Kasumi-1 (cell line): Measurements from ENCODE around the gene NFE2.
"Not testable (repeated sequence)": the region's sequence is repeated elsewhere in the genome, so short reads cannot be mapped to it uniquely, and the experiment has no call there.

Experiments used
- DNase-seq, 2 experiments: peaks; one replicate each; lab custom pipeline; 2025; lab: John Stamatoyannopoulos, UW

Gene NFE2

GRCh38 chr12:54306925-54307741 is 6.3 kb upstream of the NFE2 start:
- peak; percentile 81 to 89 for DNase-seq

GRCh38 chr12:54304187-54304810 is 3.5 kb upstream of the NFE2 start:
- peak; percentile 92 to 94 for DNase-seq

- DNase-seq: no peak
These were observed 2.8 kb upstream of the NFE2 start for GRCh38 chr12:54303640-54304039.

DNA sequence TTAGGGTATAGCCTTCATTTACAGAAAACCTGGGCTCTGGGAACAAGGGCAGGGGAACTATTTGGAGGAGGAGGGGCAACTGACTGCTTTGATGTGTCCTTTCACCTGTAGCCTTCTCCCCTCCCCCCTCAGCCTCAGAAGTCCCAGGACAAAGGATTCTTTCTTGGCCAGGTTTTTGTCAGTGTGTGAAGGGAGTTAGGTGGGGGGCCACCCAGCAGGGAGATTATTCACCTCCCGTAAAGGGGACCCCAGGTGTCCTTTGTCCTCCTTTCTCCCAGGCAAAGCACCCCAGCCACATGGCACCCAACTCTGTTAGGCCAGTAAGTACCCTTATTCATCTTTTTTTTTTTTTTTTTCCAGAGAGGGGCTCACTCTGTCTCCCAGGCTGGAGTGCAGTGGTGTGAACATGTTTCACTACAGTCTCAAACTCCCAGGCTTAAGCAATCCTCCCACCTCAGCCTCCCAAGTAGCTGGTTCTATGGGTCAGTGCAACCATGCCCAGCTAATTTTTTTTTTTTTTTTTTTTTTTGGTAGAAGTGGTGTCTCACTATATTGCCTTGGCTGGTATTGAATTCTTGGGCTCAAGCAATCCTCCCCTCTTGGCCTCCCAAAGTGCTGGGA is 723 bp upstream of the NFE2 start:
- no peak for DNase-seq

GRCh38 chr12:54300225-54300731 is 537 bp downstream of the NFE2 start:
- DNase-seq: no peak

- DNase-seq: no peak
These were observed 1.1 kb downstream of the NFE2 start for GRCh38 chr12:54299515-54300224.

DNA sequence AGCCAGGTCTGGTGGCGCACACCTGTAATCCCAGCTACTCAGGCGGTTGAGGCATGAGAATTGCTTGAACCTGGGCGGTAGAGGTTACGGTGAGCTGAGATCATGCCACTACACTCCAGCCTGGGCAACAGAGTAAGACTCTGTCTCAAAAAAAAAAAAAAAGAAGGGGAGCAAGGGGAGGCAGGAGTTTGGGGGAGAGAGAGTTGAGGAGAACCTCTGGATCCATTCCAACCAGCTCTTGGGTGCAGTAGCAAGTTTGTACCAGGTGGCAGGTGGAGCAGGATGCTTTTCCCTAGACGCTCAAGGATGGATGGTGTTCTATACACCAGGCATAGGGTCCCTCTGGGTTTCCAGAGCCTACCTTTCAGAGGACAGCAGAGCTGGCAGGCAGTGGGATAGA is 1.9 kb downstream of the NFE2 start:
- no peak for DNase-seq

DNA sequence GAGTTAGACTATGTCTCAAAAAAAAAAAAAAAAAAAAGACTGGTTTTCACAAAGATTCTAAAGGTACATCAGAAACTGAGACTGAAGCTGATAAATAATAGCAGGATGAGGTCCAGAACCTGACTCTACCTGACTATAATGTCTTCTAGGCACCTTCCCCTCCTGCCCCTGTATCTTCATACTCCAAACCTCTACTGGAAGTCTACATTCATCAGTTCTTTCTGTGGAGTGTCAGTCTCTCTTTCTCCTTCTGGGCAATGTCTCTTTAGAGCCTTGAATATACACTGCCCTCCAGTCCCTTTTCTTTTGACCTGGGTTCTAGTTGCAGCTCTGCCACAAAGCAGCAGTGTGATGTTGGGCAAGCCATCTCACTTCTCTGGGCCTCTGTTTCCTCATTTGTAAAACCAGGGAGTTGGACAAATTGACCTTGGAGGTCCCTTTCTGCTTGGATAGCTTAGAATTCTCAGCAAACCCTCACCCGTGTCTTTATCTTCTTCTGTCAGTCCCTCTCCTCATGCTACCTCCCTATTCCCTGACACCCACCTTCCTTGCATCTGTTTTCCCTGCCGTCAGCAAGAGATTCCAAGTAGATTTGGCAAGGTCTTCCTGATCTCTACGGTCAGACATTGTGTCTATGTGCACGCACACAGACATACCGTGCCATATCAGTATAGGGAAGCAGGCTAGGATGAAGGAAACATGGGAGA is 4.3 kb downstream of the NFE2 start:
- no peak for DNase-seq

- DNase-seq: no peak
These were observed 5.8 kb downstream of the NFE2 start for GRCh38 chr12:54294953-54295566.

- DNase-seq: peak; percentile 39 to 65
These were observed 6.5 kb downstream of the NFE2 start for GRCh38 chr12:54294152-54294952.

DNA sequence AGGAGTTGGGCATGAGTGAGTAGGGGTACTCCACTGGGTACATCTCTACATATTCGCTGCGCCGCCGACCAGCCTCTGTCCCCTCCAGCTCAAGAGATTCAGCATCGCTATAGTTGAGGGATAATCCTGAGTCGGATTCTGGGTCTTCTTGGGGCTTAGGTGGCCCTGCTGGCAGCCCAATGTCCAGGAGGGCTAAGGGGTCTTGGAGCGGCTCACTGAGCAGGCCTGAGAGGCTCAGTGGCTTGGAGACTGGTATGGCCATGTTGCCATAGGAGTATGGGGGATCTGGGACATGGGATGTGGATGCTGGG is 7.9 kb downstream of the NFE2 start:
- no peak for DNase-seq

DNA sequence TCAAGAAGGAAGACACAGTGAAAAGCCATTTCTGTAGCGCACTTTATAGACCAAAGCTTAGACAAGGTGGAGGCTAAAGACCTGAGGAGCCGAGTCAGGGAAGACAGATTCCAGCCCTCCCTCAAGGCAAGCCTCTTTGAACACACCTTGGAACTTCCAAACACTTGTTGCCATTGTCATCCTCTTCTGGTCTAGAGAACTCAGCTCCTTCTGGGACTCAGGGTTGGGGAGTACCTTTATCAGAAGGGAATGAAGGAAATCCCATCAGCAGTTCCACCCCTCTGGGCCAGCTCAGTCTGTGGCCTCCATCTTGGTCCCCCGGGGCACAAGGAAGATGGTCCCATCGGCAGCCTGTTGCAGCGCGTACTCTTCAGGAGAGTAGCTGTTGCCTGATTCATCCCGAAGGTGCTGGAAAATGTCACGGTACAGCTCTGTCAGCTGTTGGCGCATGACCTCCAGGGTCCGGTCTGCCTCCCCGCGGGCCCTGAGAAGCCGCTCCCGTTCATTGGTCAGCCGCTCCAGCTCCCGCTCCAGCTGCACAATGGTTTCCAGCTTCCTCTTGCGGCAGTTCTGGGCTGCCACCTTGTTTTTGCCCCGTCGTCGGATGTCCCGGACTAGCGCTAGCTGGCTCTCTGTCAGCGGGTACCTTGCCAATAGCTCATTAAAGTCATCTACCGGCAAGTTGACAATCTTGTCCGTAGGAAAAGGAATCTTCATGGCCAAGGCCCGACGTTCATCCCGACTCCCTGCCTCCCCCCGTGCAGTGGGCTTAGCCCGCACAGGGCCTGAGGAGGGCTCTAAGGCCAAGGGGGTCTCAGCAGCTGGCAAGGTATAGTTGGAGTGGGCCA is 8.5 kb downstream of the NFE2 start:
- DNase-seq: no peak

DNA sequence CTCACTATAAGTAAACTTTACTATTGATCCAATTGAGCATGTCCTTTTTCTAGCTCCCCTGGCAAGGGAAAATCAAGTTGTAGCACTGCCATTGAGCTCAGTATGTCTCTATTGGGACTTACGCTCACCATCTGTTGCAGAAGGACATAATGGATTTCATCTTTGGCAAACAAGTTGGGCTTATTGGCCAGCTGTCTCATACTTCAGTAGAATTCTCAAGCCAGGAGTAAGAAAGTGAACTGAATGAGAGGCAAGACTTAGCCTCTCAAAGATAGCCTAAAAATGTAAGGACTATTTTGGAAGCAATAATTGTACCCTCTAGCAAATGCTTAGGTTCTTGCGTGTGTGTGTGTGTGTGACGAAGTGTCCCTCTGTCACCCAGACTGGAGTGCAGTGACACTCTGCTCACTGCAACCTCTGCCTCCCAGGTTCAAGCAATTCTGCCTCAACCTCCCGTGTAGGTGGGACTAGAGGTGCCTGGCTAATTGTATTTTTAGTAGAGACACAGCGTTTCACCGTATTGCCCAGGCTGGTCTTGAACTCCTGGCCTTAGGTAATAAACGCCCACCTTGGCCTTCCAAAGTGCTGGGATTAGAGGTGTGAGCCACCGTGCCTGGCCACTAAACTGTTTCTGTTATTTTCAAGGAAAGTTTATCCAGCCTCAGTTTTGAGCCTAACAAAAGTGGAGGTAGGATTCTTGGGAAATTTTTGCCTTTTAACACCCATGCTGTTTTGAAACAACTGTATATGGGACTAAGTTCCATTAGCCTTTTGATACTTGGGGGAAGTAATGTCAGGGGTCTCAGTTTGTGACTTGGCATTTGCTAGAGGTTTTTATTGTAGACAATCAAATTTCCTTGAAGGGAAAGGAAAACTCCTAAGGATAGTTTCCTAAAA is 13.3 kb downstream of the NFE2 start:
- DNase-seq: no peak

- no peak for DNase-seq
These were observed 14.5 kb downstream of the NFE2 start for GRCh38 chr12:54286042-54287030.

GRCh38 chr12:54285150-54286041 is 15.4 kb downstream of the NFE2 start:
- DNase-seq: peak in 1 of 2 experiments; percentile 24

DNA sequence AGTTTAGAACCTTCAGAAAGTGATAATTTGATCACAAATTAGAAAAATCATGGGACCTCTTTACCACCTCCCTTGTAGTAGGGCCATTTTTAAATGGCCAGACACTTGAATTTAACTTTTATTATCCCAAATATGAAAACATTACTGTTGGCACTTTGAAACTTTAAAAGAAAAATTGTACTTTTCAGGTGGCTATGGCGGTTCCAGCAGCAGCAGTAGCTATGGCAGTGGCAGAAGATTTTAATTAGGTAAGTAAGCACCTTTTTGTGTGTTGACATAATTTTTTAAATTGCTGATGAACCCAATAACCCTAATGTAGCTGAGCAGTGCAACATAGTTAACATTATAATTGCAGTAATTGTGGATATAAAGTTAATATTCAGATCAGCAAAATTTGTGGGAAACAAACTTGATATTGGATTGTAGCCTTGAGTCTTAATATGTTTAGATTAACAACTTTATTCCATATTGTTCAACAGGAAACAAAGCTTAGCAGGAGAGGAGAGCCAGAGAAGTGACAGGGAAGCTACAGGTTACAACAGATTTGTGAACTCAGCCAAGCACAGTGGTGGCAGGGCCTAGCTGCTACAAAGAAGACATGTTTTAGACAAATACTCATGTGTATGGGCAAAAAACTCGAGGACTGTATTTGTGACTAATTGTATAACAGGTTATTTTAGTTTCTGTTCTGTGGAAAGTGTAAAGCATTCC is 16.6 kb downstream of the NFE2 start:
- not testable (repeated sequence) for DNase-seq
